Panc1 (cell line): Measurements from ENCODE around the gene CD79A. TPM values are rescaled to one million over a fixed set of nuclear protein-coding genes. Genes with fewer than 3 reads are reported as not detected.

Experiments
- ATAC-seq: fragments of 200-7000 bp; cut with Tn5 transposase; 2 replicates; pipeline ENCODE4 v1.9.1; 2020; ENCODE audit warnings: mild to moderate bottlenecking, moderate library complexity
- BruUV-seq: library from RNA; stranded (reverse); fragments of 400-500 nt; replicated peaks from 2 replicates; lab custom pipeline; 2021; lab: Mats Ljungman, UMichigan
- CTCF ChIA-PET: fragments of 300-600 bp; sonication (Branson Sonifier 250); formaldehyde crosslinking; loops from one replicate; lab custom pipeline; 2022; ENCODE audit warnings: antibody characterized with exemption; lab: Charles Lee
- POLR2A ChIA-PET: fragments of 300-600 bp; sonication (Branson Sonifier 250); formaldehyde crosslinking; loops from one replicate; lab custom pipeline; 2022; ENCODE audit warnings: antibody characterized with exemption; lab: Charles Lee
- DNase-seq: peaks from one replicate; pipeline ENCODE4 v3.0.0-alpha.2; 2010; ENCODE audit warnings: low read depth, low spot score
- H3K27ac ChIP-seq: 2 replicates; pipeline ENCODE4 v1.5.1; 2011; ENCODE audit warnings: mild to moderate bottlenecking, low read length, inconsistent platforms
- H3K27me3 ChIP-seq: fragments of 200-500 bp; sonication (Bioruptor generic); 2 replicates; pipeline ENCODE4 v1.6.0; 2014; ENCODE audit warnings: low read length, inconsistent platforms; ENCODE audit not compliant: control insufficient read depth, insufficient read depth
- H3K36me3 ChIP-seq: fragments of 200-500 bp; sonication (Bioruptor generic); 2 replicates; pipeline ENCODE4 v1.5.1; 2014; ENCODE audit warnings: inconsistent platforms, mild to moderate bottlenecking, low read length, moderate library complexity; ENCODE audit not compliant: control insufficient read depth, insufficient read depth
- H3K4me1 ChIP-seq: 2 replicates; pipeline ENCODE4 v1.5.1; 2011; ENCODE audit warnings: inconsistent platforms, mild to moderate bottlenecking, low read length, moderate library complexity; ENCODE audit not compliant: control insufficient read depth, insufficient read depth
- H3K4me3 ChIP-seq, 2 experiments: 2 replicates each; pipeline ENCODE4 v1.5.1; 2011 to 2012; ENCODE audit warnings: low read depth in 2 of 2, low read length in 2 of 2, mild to moderate bottlenecking in 2 of 2, inconsistent platforms in 1 of 2, moderate library complexity in 1 of 2
- H3K9me3 ChIP-seq: fragments of 200-500 bp; sonication (Bioruptor generic); 2 replicates; pipeline ENCODE4 v1.5.1; 2014; ENCODE audit warnings: low read depth, mild to moderate bottlenecking, inconsistent platforms, low read length, moderate library complexity; ENCODE audit not compliant: control insufficient read depth, insufficient read depth
- POLR2AphosphoS5 ChIP-seq: IDR thresholded peaks from 2 replicates; pipeline ENCODE4 v1.6.1; 2012; ENCODE audit warnings: mild to moderate bottlenecking, low read depth, low read length, moderate library complexity
- SIN3A ChIP-seq: IDR thresholded peaks from 2 replicates; pipeline ENCODE4 v1.6.1; 2012; ENCODE audit warnings: low read depth, mild to moderate bottlenecking, low read length, moderate library complexity, borderline replicate concordance; ENCODE audit not compliant: insufficient read depth
- TCF7L2 ChIP-seq: IDR thresholded peaks from 2 replicates; pipeline ENCODE4 v1.6.1; 2011; ENCODE audit warnings: mild to moderate bottlenecking, low read depth, low read length, inconsistent platforms
- in situ Hi-C: cut with HindIII; loops from 2 replicates; pipeline ENCODE4 v1.10.0; 2016; ENCODE audit warnings: low sequenced_read_pairs, low pct_unique_long_range_greater_than_20kb
- intact Hi-C: fragments of 100-400 bp; cut with micrococcal nuclease; formaldehyde crosslinking; loops from one replicate; pipeline ENCODE4 v1.10.0; 2022; ENCODE audit not compliant: unreplicated experiment
- microRNA-seq: library from miRNA; unstranded; fragments of <30 nt; microRNA quantifications from one replicate; pipeline ENCODE4 v1.1.0, GENCODE V29; 2020; ENCODE audit not compliant: unreplicated experiment
- total RNA-seq: library from RNA; stranded (reverse); gene quantifications from one replicate; pipeline ENCODE4 v1.2.1, GENCODE V29; 2021; ENCODE audit not compliant: unreplicated experiment
- TF ChIP-seq, protein P1 (sequence below): fragments of 450-650 bp; IDR thresholded peaks from 2 replicates; pipeline ENCODE4 v1.5.1; 2017; ENCODE audit warnings: mild to moderate bottlenecking
- TF ChIP-seq, protein P2 (sequence below), 2 experiments: IDR thresholded peaks; 2 replicates each; pipeline ENCODE4 v1.6.1; 2011 to 2012; ENCODE audit warnings: low read depth in 2 of 2, control low read depth in 1 of 2, low read length in 1 of 2, mild to moderate bottlenecking in 1 of 2, moderate library complexity in 1 of 2; ENCODE audit not compliant: insufficient read depth in 1 of 2

CD79A gene
- total RNA-seq, 1 experiment from 2014 or later: 0.59 TPM

DNA sequence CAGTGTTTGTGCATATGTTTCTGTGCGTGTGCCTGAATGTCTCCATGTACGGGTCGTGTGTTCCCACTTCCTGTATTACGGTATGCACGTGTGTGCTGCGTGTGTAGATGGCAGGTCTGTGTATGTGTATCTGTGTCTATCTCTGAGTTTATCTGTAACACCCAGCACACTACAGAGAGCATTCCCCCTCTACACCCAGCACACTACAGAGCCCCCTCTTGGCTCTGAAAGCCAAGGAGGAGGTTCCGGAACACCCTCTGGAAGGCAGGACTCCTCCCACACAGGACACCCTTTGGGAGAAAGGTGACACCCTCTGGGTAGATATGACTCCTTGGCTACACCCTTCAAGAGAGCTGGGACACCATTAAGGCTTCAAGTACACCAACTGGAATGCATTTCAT is 53.2 kb downstream of the CD79A start:
- Histone ChIP-seq H3K4me3 (no peak overlapping the region), H3K27me3 (peaks cover 3% of the 10 kb centered on the region; the same call in 1 of the 2 replicates), H3K27ac (no peak overlapping the region), H3K9me3 (no peaks in the 10 kb centered on the region), H3K36me3 (no peaks in the 10 kb centered on the region), H3K4me1 (no peaks in the 10 kb centered on the region; the same call in 1 of the 2 replicates)
- in situ Hi-C loops (no loop called here), intact Hi-C loops (loop anchor here (10.0 kb wide), 1 partner anchor 46 kb away; the partner anchor contains the start of gene ARHGEF1)
- TF ChIP-seq TCF7L2 (no peak), POLR2AphosphoS5 (no peak), SIN3A (no peak)
- TF ChIP-seq, protein P1, sequence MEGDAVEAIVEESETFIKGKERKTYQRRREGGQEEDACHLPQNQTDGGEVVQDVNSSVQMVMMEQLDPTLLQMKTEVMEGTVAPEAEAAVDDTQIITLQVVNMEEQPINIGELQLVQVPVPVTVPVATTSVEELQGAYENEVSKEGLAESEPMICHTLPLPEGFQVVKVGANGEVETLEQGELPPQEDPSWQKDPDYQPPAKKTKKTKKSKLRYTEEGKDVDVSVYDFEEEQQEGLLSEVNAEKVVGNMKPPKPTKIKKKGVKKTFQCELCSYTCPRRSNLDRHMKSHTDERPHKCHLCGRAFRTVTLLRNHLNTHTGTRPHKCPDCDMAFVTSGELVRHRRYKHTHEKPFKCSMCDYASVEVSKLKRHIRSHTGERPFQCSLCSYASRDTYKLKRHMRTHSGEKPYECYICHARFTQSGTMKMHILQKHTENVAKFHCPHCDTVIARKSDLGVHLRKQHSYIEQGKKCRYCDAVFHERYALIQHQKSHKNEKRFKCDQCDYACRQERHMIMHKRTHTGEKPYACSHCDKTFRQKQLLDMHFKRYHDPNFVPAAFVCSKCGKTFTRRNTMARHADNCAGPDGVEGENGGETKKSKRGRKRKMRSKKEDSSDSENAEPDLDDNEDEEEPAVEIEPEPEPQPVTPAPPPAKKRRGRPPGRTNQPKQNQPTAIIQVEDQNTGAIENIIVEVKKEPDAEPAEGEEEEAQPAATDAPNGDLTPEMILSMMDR: no peak
- TF ChIP-seq, protein P2, sequence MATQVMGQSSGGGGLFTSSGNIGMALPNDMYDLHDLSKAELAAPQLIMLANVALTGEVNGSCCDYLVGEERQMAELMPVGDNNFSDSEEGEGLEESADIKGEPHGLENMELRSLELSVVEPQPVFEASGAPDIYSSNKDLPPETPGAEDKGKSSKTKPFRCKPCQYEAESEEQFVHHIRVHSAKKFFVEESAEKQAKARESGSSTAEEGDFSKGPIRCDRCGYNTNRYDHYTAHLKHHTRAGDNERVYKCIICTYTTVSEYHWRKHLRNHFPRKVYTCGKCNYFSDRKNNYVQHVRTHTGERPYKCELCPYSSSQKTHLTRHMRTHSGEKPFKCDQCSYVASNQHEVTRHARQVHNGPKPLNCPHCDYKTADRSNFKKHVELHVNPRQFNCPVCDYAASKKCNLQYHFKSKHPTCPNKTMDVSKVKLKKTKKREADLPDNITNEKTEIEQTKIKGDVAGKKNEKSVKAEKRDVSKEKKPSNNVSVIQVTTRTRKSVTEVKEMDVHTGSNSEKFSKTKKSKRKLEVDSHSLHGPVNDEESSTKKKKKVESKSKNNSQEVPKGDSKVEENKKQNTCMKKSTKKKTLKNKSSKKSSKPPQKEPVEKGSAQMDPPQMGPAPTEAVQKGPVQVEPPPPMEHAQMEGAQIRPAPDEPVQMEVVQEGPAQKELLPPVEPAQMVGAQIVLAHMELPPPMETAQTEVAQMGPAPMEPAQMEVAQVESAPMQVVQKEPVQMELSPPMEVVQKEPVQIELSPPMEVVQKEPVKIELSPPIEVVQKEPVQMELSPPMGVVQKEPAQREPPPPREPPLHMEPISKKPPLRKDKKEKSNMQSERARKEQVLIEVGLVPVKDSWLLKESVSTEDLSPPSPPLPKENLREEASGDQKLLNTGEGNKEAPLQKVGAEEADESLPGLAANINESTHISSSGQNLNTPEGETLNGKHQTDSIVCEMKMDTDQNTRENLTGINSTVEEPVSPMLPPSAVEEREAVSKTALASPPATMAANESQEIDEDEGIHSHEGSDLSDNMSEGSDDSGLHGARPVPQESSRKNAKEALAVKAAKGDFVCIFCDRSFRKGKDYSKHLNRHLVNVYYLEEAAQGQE (IDR thresholded peaks at IDR 0.05; ENCODE audit: insufficient read depth in 1 of 2, low read depth in 2 of 2, low read length in 1 of 2): no peak
- CTCF ChIA-PET: interaction anchor here (0.7 kb wide), 1 partner anchor 34 kb away, joined by 3 read pairs; no protein-coding TSS in a partner anchor
- DNase-seq (no peak), ATAC-seq (no peak)
- POLR2A ChIA-PET: no interaction called here
- BruUV-seq: no TSS peak

Small RNA genes lying within 50 kb of the gene (microRNA-seq; reads per million reads assigned to microRNA genes)
- 1.9 reads per million for gene MIR6797

Other genes with a start within 250 kb of the CD79A start
- gene CEACAM7, start 189.0 kb upstream of the CD79A start, total RNA-seq: not detected
- gene CEACAM5, start 168.7 kb upstream of the CD79A start, total RNA-seq: 0.51 TPM
- gene CEACAM6, start 121.7 kb upstream of the CD79A start, total RNA-seq: 0.21 TPM
- gene CEACAM3, start 80.7 kb upstream of the CD79A start, total RNA-seq: not detected
- not detected for gene LYPD4, start 32.6 kb upstream of the CD79A start, total RNA-seq
- gene DMRTC2, start 32.2 kb upstream of the CD79A start, total RNA-seq: not detected
- 1,349 TPM for gene RPS19, start 17.0 kb upstream of the CD79A start, total RNA-seq
- 69.5 TPM for gene ARHGEF1, start 5.9 kb downstream of the CD79A start, total RNA-seq
- 0.18 TPM for gene ERFL, start 51.2 kb downstream of the CD79A start, total RNA-seq
- 69.1 TPM for gene RABAC1, start 82.0 kb downstream of the CD79A start, total RNA-seq
- 4.9 TPM for gene ATP1A3, start 117.0 kb downstream of the CD79A start, total RNA-seq
- 0.62 TPM for gene GRIK5, start 192.9 kb downstream of the CD79A start, total RNA-seq
- gene ZNF574, start 198.9 kb downstream of the CD79A start, total RNA-seq: 15.7 TPM